ENCODE data around the gene MAPT.
"Not testable (repeated sequence)": the region's sequence is repeated elsewhere in the genome, so short reads cannot be mapped to it uniquely, and the experiment has no call there.

MAPT gene

DNA sequence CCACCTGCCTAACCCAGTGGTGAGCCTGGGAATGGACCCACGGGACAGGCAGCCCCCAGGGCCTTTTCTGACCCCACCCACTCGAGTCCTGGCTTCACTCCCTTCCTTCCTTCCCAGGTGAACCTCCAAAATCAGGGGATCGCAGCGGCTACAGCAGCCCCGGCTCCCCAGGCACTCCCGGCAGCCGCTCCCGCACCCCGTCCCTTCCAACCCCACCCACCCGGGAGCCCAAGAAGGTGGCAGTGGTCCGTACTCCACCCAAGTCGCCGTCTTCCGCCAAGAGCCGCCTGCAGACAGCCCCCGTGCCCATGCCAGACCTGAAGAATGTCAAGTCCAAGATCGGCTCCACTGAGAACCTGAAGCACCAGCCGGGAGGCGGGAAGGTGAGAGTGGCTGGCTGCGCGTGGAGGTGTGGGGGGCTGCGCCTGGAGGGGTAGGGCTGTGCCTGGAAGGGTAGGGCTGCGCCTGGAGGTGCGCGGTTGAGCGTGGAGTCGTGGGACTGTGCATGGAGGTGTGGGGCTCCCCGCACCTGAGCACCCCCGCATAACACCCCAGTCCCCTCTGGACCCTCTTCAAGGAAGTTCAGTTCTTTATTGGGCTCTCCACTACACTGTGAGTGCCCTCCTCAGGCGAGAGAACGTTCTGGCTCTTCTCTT is 102.1 kb downstream of the MAPT start:
- DNase-seq, result no peak

- no peak for DNase-seq
These were observed 102.8 kb downstream of the MAPT start for GRCh38 chr17:45997166-45997565.

- DNase-seq, result no peak
These were observed 103.3 kb downstream of the MAPT start for GRCh38 chr17:45997624-45998023.

- no peak for DNase-seq
These were observed 104.9 kb downstream of the MAPT start, which contains the start of gene STH for GRCh38 chr17:45998987-45999899. Gene STH (plus strand): TSS chr17:45999250. CDS start chr17:45999280, 30 bp downstream.

- no peak for DNase-seq
These were observed 105.5 kb downstream of the MAPT start for GRCh38 chr17:45999900-46000290.

DNA sequence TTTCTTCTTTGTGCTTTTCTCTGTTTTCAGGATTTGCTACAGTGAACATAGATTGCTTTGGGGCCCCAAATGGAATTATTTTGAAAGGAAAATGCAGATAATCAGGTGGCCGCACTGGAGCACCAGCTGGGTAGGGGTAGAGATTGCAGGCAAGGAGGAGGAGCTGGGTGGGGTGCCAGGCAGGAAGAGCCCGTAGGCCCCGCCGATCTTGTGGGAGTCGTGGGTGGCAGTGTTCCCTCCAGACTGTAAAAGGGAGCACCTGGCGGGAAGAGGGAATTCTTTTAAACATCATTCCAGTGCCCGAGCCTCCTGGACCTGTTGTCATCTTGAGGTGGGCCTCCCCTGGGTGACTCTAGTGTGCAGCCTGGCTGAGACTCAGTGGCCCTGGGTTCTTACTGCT is 105.9 kb downstream of the MAPT start:
- DNase-seq, result no peak

DNA sequence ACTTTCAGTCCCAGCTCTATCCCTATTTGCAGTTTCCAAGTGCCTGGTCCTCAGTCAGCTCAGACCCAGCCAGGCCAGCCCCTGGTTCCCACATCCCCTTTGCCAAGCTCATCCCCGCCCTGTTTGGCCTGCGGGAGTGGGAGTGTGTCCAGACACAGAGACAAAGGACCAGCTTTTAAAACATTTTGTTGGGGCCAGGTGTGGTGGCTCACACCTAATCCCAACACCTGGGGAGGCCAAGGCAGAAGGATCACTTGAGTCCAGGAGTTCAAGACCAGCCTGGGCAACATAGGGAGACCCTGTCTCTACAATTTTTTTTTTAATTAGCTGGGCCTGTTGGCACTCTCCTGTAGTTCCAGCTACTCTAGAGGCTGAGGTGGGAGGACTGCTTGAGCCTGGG is 106.4 kb downstream of the MAPT start:
- no peak for DNase-seq

- DNase-seq, result no peak
These were observed 107.3 kb downstream of the MAPT start for GRCh38 chr17:46001390-46002310.

DNA sequence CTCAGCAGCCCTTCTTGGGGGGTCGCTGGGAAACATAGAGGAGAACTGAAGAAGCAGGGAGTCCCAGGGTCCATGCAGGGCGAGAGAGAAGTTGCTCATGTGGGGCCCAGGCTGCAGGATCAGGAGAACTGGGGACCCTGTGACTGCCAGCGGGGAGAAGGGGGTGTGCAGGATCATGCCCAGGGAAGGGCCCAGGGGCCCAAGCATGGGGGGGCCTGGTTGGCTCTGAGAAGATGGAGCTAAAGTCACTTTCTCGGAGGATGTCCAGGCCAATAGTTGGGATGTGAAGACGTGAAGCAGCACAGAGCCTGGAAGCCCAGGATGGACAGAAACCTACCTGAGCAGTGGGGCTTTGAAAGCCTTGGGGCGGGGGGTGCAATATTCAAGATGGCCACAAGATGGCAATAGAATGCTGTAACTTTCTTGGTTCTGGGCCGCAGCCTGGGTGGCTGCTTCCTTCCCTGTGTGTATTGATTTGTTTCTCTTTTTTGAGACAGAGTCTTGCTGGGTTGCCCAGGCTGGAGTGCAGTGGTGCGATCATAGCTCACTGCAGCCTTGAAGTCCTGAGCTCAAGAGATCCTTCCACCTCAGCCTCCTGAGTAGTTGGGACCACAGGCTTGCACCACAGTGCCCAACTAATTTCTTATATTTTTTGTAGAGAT is 108.1 kb downstream of the MAPT start:
- peak; percentile 73 for DNase-seq

GRCh38 chr17:46002973-46003316 is 108.6 kb downstream of the MAPT start:
- no peak for DNase-seq

DNA sequence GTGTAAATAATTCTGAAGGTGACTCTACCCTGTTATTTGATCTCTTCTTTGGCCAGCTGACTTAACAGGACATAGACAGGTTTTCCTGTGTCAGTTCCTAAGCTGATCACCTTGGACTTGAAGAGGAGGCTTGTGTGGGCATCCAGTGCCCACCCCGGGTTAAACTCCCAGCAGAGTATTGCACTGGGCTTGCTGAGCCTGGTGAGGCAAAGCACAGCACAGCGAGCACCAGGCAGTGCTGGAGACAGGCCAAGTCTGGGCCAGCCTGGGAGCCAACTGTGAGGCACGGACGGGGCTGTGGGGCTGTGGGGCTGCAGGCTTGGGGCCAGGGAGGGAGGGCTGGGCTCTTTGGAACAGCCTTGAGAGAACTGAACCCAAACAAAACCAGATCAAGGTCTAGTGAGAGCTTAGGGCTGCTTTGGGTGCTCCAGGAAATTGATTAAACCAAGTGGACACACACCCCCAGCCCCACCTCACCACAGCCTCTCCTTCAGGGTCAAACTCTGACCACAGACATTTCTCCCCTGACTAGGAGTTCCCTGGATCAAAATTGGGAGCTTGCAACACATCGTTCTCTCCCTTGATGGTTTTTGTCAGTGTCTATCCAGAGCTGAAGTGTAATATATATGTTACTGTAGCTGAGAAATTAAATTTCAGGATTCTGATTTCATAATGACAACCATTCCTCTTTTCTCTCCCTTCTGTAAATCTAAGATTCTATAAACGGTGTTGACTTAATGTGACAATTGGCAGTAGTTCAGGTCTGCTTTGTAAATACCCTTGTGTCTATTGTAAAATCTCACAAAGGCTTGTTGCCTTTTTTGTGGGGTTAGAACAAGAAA is 109.8 kb downstream of the MAPT start:
- no peak for DNase-seq

GRCh38 chr17:46006082-46006481 is 111.7 kb downstream of the MAPT start:
- not testable (repeated sequence) for DNase-seq

- DNase-seq, result no peak
These were observed 113.2 kb downstream of the MAPT start for GRCh38 chr17:46007461-46007965.

DNA sequence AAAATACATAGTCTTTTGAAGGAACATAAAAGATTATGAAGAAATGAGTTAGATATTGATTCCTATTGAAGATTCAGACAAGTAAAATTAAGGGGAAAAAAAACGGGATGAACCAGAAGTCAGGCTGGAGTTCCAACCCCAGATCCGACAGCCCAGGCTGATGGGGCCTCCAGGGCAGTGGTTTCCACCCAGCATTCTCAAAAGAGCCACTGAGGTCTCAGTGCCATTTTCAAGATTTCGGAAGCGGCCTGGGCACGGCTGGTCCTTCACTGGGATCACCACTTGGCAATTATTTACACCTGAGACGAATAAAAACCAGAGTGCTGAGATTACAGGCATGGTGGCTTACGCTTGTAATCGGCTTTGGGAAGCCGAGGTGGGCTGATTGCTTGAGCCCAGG is 114.2 kb downstream of the MAPT start:
- no peak for DNase-seq

DNA sequence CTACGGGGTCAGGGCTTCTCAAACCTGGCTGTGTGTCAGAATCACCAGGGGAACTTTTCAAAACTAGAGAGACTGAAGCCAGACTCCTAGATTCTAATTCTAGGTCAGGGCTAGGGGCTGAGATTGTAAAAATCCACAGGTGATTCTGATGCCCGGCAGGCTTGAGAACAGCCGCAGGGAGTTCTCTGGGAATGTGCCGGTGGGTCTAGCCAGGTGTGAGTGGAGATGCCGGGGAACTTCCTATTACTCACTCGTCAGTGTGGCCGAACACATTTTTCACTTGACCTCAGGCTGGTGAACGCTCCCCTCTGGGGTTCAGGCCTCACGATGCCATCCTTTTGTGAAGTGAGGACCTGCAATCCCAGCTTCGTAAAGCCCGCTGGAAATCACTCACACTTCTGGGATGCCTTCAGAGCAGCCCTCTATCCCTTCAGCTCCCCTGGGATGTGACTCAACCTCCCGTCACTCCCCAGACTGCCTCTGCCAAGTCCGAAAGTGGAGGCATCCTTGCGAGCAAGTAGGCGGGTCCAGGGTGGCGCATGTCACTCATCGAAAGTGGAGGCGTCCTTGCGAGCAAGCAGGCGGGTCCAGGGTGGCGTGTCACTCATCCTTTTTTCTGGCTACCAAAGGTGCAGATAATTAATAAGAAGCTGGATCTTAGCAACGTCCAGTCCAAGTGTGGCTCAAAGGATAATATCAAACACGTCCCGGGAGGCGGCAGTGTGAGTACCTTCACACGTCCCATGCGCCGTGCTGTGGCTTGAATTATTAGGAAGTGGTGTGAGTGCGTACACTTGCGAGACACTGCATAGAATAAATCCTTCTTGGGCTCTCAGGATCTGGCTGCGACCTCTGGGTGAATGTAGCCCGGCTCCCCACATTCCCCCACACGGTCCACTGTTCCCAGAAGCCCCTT is 115.6 kb downstream of the MAPT start:
- DNase-seq, result no peak

- DNase-seq, result no peak
These were observed 116.3 kb downstream of the MAPT start for GRCh38 chr17:46010597-46011186.

DNA sequence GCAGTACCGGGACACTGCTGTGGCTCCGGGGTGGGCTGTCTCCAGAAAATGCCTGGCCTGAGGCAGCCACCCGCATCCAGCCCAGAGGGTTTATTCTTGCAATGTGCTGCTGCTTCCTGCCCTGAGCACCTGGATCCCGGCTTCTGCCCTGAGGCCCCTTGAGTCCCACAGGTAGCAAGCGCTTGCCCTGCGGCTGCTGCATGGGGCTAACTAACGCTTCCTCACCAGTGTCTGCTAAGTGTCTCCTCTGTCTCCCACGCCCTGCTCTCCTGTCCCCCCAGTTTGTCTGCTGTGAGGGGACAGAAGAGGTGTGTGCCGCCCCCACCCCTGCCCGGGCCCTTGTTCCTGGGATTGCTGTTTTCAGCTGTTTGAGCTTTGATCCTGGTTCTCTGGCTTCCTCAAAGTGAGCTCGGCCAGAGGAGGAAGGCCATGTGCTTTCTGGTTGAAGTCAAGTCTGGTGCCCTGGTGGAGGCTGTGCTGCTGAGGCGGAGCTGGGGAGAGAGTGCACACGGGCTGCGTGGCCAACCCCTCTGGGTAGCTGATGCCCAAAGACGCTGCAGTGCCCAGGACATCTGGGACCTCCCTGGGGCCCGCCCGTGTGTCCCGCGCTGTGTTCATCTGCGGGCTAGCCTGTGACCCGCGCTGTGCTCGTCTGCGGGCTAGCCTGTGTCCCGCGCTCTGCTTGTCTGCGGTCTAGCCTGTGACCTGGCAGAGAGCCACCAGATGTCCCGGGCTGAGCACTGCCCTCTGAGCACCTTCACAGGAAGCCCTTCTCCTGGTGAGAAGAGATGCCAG is 117.6 kb downstream of the MAPT start:
- no peak for DNase-seq

GRCh38 chr17:46012506-46013079 is 118.2 kb downstream of the MAPT start:
- DNase-seq, result no peak

- no peak for DNase-seq
These were observed 118.8 kb downstream of the MAPT start for GRCh38 chr17:46013127-46013501.
